ENCODE data around the gene STEAP3.

STEAP3 gene

DNA sequence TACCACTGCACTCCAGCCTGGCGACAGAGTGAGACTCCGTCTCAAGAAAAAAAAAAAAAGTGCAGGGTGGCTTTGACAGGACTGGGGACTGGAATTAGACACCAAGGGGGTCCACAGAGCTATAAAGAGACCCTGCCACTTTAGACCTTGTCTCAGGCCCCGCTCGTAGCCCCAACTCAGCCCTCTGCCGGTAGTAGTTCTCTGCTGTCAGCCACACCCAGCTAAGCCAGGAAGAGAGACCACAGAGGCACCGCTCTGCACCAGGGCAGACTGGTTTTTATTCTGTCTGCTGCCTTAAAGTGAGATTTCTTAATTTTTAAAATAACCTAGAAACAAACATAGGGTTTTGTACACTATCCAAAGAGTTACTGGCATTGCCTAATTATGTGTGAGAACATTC, 66.0 kb downstream of the STEAP3 start:
- H3K79me2 ChIP-seq (ENCODE audit: low read length): no peaks in the 10 kb centered on the region
- H3K9me2 ChIP-seq (replicated peaks; ENCODE audit: insufficient read depth, low read length): no peaks in the 10 kb centered on the region
- no peaks in the 10 kb centered on the region for H4K20me1 ChIP-seq (ENCODE audit: insufficient read depth, low read length)
- no peak overlapping the region for H3K9ac ChIP-seq (ENCODE audit: low read length)
- DNase-seq: no peak
- H2AFZ ChIP-seq (ENCODE audit: low read length): no peak overlapping the region
- H3K27ac ChIP-seq (ENCODE audit: low read length): no peak overlapping the region
- no peaks in the 10 kb centered on the region for H3K9me3 ChIP-seq (replicated peaks; ENCODE audit: insufficient read depth, low read length)
- no peaks in the 10 kb centered on the region for H3K27me3 ChIP-seq (replicated peaks; ENCODE audit: insufficient read depth, low read length)
- peaks cover 16% of the 10 kb centered on the region for H3K4me1 ChIP-seq (ENCODE audit: low read length)
- peaks cover 11% of the 10 kb centered on the region; the same call in 1 of the 2 replicates for H3F3A ChIP-seq (ENCODE audit: insufficient read depth, low read length)
- no peak for TF ChIP-seq EZH2phosphoT487 (IDR thresholded peaks at IDR 0.05; ENCODE audit: low read length)
- TF ChIP-seq EZH2 (optimal IDR thresholded peaks at IDR 0.05; ENCODE audit: low read depth, low read length): no peak
- TF ChIP-seq, protein P1, sequence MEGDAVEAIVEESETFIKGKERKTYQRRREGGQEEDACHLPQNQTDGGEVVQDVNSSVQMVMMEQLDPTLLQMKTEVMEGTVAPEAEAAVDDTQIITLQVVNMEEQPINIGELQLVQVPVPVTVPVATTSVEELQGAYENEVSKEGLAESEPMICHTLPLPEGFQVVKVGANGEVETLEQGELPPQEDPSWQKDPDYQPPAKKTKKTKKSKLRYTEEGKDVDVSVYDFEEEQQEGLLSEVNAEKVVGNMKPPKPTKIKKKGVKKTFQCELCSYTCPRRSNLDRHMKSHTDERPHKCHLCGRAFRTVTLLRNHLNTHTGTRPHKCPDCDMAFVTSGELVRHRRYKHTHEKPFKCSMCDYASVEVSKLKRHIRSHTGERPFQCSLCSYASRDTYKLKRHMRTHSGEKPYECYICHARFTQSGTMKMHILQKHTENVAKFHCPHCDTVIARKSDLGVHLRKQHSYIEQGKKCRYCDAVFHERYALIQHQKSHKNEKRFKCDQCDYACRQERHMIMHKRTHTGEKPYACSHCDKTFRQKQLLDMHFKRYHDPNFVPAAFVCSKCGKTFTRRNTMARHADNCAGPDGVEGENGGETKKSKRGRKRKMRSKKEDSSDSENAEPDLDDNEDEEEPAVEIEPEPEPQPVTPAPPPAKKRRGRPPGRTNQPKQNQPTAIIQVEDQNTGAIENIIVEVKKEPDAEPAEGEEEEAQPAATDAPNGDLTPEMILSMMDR (IDR thresholded peaks at IDR 0.05; ENCODE audit: low read length): no peak
- H3K4me3 ChIP-seq (ENCODE audit: low read length): no peak overlapping the region
- no peaks in the 10 kb centered on the region for H3K36me3 ChIP-seq (replicated peaks; ENCODE audit: insufficient read depth, low read length)
- no peak overlapping the region for H3K4me2 ChIP-seq (ENCODE audit: low read depth, low read length)

DNA sequence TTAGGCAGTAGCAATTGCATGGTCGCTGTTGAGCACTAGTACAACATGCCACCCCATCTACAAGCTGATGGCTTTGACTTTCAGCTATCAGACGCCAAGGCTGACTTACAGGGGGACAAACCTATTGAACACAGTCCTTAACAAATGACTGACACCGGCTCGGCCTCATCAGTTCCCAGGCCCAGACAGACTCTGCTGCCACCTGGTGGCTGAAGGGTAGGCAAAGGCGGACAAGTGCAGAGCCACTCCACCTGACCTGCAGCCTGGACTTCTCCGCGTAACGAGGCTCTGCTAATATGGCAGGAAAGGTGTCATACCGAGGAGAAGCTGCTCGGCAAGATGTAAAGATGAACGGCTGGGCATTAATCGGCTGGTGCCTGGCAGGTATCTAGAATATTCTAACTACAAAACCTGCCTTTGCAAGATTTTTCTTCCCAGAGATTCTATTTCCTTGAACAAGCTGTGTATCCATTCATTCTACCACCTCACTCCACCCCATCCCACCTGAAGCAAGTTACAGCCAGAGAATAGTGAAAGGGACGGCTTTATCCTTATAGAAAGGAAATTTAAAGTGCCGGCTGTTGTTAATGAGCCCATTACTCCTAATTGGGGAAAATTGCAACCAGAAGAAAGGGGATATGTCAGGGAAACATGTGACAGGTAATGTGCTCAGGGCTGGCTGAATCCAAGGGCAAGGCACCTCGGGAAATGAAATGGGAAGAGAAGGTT, 67.4 kb downstream of the STEAP3 start:
- no peak overlapping the region for H3K9ac ChIP-seq (ENCODE audit: low read length)
- TF ChIP-seq, protein P1 (IDR thresholded peaks at IDR 0.05; ENCODE audit: low read length): peak; percentile 69
- no peak for TF ChIP-seq EZH2phosphoT487 (IDR thresholded peaks at IDR 0.05; ENCODE audit: low read length)
- no peak for TF ChIP-seq EZH2 (optimal IDR thresholded peaks at IDR 0.05; ENCODE audit: low read depth, low read length)
- DNase-seq: peak; percentile 79
- no peaks in the 10 kb centered on the region for H3K36me3 ChIP-seq (replicated peaks; ENCODE audit: insufficient read depth, low read length)
- H3K9me2 ChIP-seq (replicated peaks; ENCODE audit: insufficient read depth, low read length): no peaks in the 10 kb centered on the region
- H3F3A ChIP-seq (ENCODE audit: insufficient read depth, low read length): peaks cover 11% of the 10 kb centered on the region; the same call in 1 of the 2 replicates
- no peak overlapping the region for H2AFZ ChIP-seq (ENCODE audit: low read length)
- peak overlapping the region; percentile 36; the same call in 1 of the 2 replicates for H3K4me2 ChIP-seq (ENCODE audit: low read depth, low read length)
- H3K27ac ChIP-seq (ENCODE audit: low read length): no peak overlapping the region
- no peaks in the 10 kb centered on the region for H3K27me3 ChIP-seq (replicated peaks; ENCODE audit: insufficient read depth, low read length)
- H3K4me3 ChIP-seq (ENCODE audit: low read length): no peak overlapping the region
- H3K4me1 ChIP-seq (ENCODE audit: low read length): peaks cover 16% of the 10 kb centered on the region
- no peaks in the 10 kb centered on the region for H4K20me1 ChIP-seq (ENCODE audit: insufficient read depth, low read length)
- no peaks in the 10 kb centered on the region for H3K9me3 ChIP-seq (replicated peaks; ENCODE audit: insufficient read depth, low read length)
- H3K79me2 ChIP-seq (ENCODE audit: low read length): no peaks in the 10 kb centered on the region

DNA sequence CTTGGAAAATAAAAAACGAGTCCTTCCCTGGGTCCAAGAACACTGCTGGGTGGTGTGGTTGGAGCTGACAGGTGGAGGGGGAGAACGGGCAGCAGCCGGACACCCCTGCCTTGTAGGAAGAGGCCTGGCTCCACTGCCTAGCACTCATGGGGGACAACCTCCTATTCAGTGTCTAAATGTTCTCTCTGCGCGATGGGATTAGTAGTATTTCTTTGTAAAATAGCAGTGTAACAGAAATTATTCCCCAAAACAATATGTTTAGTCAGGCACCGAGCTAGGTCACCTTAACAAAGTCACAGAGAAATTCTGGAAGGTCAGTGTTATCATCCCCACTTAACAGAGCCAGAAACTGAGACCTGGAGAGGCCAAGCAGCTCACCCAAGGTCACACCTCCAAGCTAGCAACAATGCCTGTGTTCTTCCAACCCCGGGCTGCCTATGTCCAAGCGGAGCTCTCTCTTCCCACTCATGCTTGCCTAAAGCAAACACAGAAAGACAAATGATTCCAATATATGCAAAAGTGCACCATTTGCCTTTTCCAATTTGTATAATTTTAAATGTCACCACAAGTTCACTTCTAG, 68.0 kb downstream of the STEAP3 start:
- DNase-seq: no peak
- Histone ChIP-seq H2AFZ (ENCODE audit: low read length) (peak overlapping the region; percentile 37), H3K27me3 (replicated peaks; ENCODE audit: insufficient read depth, low read length) (no peaks in the 10 kb centered on the region), H3K9me3 (replicated peaks; ENCODE audit: insufficient read depth, low read length) (no peaks in the 10 kb centered on the region), H3K9ac (ENCODE audit: low read length) (peak overlapping the region; percentile 14; the same call in 1 of the 2 replicates), H3K27ac (ENCODE audit: low read length) (peak overlapping the region; percentile 72), H3K4me1 (ENCODE audit: low read length) (peaks cover 16% of the 10 kb centered on the region), H3K36me3 (replicated peaks; ENCODE audit: insufficient read depth, low read length) (no peaks in the 10 kb centered on the region), H3K79me2 (ENCODE audit: low read length) (no peaks in the 10 kb centered on the region), H4K20me1 (ENCODE audit: insufficient read depth, low read length) (no peaks in the 10 kb centered on the region), H3K4me3 (ENCODE audit: low read length) (0 out of 2 replicates have a peak overlapping the region, but pooled peaks have one; percentile 48), H3K9me2 (replicated peaks; ENCODE audit: insufficient read depth, low read length) (no peaks in the 10 kb centered on the region), H3F3A (ENCODE audit: insufficient read depth, low read length) (peaks cover 11% of the 10 kb centered on the region; the same call in 1 of the 2 replicates), H3K4me2 (ENCODE audit: low read depth, low read length) (peak overlapping the region; percentile 58)
- TF ChIP-seq EZH2 (optimal IDR thresholded peaks at IDR 0.05; ENCODE audit: low read depth, low read length): no peak
- TF ChIP-seq EZH2phosphoT487 (IDR thresholded peaks at IDR 0.05; ENCODE audit: low read length): no peak
- TF ChIP-seq, protein P1 (IDR thresholded peaks at IDR 0.05; ENCODE audit: low read length): no peak
